ENCODE measurements around the gene CYFIP2.

DNA sequence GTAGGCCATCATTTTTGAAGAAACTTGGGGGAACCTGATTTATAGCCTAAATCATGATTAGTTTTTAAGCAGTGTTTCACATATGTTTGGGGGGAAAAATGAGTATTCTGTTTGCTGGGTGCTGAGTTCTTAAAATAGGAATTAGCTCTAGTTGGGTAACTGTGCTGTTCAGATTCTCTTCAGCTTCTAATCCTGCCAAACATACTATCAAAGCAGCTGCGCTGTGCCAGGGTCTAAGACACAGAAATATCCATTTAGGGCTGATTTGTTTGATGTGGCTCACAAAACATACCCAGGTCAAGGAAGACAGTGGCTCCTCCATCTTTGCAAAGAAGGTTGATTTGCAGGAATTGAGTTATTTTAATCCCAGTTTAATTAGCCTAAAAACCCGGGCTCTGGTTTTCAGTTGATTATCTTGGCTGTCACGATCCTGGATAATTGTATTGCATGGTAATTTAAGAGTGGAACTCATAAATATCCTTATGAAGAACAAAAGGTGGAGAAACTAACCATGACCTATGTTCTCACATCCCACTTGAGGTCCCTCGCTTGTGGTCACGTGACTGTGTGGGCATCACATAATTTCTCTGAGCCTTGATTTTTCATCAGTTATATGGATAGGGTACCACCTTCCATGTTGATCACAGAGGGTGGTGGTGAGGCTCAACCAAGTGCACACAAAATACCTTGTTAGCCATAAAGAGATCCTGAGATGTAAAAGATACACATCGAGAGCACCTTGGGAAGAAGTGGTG, 18.7 kb downstream of the CYFIP2 start:
- TF ChIP-seq, protein P1, sequence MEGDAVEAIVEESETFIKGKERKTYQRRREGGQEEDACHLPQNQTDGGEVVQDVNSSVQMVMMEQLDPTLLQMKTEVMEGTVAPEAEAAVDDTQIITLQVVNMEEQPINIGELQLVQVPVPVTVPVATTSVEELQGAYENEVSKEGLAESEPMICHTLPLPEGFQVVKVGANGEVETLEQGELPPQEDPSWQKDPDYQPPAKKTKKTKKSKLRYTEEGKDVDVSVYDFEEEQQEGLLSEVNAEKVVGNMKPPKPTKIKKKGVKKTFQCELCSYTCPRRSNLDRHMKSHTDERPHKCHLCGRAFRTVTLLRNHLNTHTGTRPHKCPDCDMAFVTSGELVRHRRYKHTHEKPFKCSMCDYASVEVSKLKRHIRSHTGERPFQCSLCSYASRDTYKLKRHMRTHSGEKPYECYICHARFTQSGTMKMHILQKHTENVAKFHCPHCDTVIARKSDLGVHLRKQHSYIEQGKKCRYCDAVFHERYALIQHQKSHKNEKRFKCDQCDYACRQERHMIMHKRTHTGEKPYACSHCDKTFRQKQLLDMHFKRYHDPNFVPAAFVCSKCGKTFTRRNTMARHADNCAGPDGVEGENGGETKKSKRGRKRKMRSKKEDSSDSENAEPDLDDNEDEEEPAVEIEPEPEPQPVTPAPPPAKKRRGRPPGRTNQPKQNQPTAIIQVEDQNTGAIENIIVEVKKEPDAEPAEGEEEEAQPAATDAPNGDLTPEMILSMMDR (IDR thresholded peaks at IDR 0.05; ENCODE audit: control extremely low read depth in 1 of 3, insufficient read depth in 1 of 3, low read depth in 1 of 3, low read length in 3 of 3): no peak
- TF ChIP-seq SIX5 (IDR thresholded peaks at IDR 0.05; ENCODE audit: low read depth, low read length): no peak
- no peak for TF ChIP-seq ZNF274 (IDR thresholded peaks at IDR 0.05; ENCODE audit: borderline replicate concordance, extremely low read depth, low read length)
- no peak for TF ChIP-seq POLR2A (IDR thresholded peaks at IDR 0.05; ENCODE audit: control extremely low read depth in 1 of 2, low read depth in 2 of 2, low read length in 2 of 2)
- no peak for TF ChIP-seq HDAC2 (IDR thresholded peaks at IDR 0.05; ENCODE audit: borderline replicate concordance in 1 of 2, low read depth in 2 of 2, low read length in 2 of 2)
- TF ChIP-seq YY1 (IDR thresholded peaks at IDR 0.05; ENCODE audit: low read depth, low read length): no peak
- TF ChIP-seq RFX5 (IDR thresholded peaks at IDR 0.05; ENCODE audit: borderline replicate concordance, low read depth, low read length): no peak
- TF ChIP-seq, protein P2, sequence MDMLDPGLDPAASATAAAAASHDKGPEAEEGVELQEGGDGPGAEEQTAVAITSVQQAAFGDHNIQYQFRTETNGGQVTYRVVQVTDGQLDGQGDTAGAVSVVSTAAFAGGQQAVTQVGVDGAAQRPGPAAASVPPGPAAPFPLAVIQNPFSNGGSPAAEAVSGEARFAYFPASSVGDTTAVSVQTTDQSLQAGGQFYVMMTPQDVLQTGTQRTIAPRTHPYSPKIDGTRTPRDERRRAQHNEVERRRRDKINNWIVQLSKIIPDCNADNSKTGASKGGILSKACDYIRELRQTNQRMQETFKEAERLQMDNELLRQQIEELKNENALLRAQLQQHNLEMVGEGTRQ (IDR thresholded peaks at IDR 0.05; ENCODE audit: low read length): no peak
- no peak for TF ChIP-seq TAF1 (IDR thresholded peaks at IDR 0.05; ENCODE audit: low read depth, low read length)
- TF ChIP-seq JUND (IDR thresholded peaks at IDR 0.05; ENCODE audit: low read length): no peak
- no peak for TF ChIP-seq SP4 (IDR thresholded peaks at IDR 0.05; ENCODE audit: low read length)
- no peak for TF ChIP-seq CBX8 (IDR thresholded peaks at IDR 0.05; ENCODE audit: borderline replicate concordance, low read depth, low read length)
- TF ChIP-seq CREB1 (IDR thresholded peaks at IDR 0.05): no peak

All from H1 (cell line).